GM12878 (cell line): ENCODE data around the gene PHF1. TPM values are rescaled to one million over a fixed set of nuclear protein-coding genes. Genes with fewer than 3 reads are reported as not detected.

Experiments used
- BACH1 ChIP-seq: fragments of 450-650 bp; IDR thresholded peaks from 2 replicates; pipeline ENCODE4 v1.6.1; 2017; ENCODE audit warnings: mild to moderate bottlenecking, borderline replicate concordance
- BHLHE40 ChIP-seq, 2 experiments: fragments of 450-650 bp in 1 of 2; IDR thresholded peaks; 2 replicates each; pipeline ENCODE4 v1.6.1; 2011 to 2017; ENCODE audit warnings: low read depth in 2 of 2, borderline replicate concordance in 1 of 2, improper control_type of control experiment in 1 of 2, low read length in 1 of 2, mild to moderate bottlenecking in 1 of 2
- CBFB ChIP-seq: IDR thresholded peaks from 2 replicates; pipeline ENCODE4 v1.6.1; 2016; ENCODE audit warnings: antibody characterized with exemption, low read depth
- CEBPB ChIP-seq, 2 experiments: fragments of 150-350 bp in 1 of 2; IDR thresholded peaks; 2 replicates each; pipeline ENCODE4 v1.6.1; 2012 to 2014; ENCODE audit warnings: low read depth in 2 of 2, low read length in 2 of 2, borderline replicate concordance in 1 of 2, inconsistent platforms in 1 of 2
- E2F8 ChIP-seq: fragments of 450-650 bp; IDR thresholded peaks from 2 replicates; pipeline ENCODE4 v1.6.1; 2018; ENCODE audit warnings: mild to moderate bottlenecking, low read depth, moderate library complexity; ENCODE audit not compliant: partially characterized antibody
- GATAD2B ChIP-seq: fragments of 450-650 bp; conservative IDR thresholded peaks from 2 replicates; pipeline ENCODE4 v1.6.1; 2017; ENCODE audit warnings: low read depth, mild to moderate bottlenecking, moderate library complexity
- JUNB ChIP-seq: IDR thresholded peaks from 2 replicates; pipeline ENCODE4 v1.6.1; 2016; ENCODE audit warnings: antibody characterized with exemption, mild to moderate bottlenecking
- MLLT1 ChIP-seq: fragments of 450-650 bp; IDR thresholded peaks from 2 replicates; pipeline ENCODE4 v1.6.1; 2016; ENCODE audit warnings: mild to moderate bottlenecking
- POLR2A ChIP-seq: IDR thresholded peaks from 2 replicates; pipeline ENCODE4 v1.6.1; 2011; ENCODE audit warnings: low read depth, mild to moderate bottlenecking, low read length
- REST ChIP-seq: IDR thresholded peaks from 2 replicates; pipeline ENCODE4 v1.6.1; 2012; ENCODE audit warnings: mild to moderate bottlenecking, low read depth, low read length
- SRF ChIP-seq, 2 experiments: IDR thresholded peaks; 2 replicates each; pipeline ENCODE4 v1.6.1; 2011; ENCODE audit warnings: low read depth in 2 of 2, low read length in 2 of 2, mild to moderate bottlenecking in 1 of 2, moderate library complexity in 1 of 2
- STAT3 ChIP-seq: IDR thresholded peaks from 2 replicates; pipeline ENCODE4 v1.6.1; 2011; ENCODE audit warnings: low read depth, low read length, improper control_type of control experiment
- TARDBP ChIP-seq: IDR thresholded peaks from 2 replicates; pipeline ENCODE4 v1.6.1; 2016; ENCODE audit warnings: borderline replicate concordance
- TBL1XR1 ChIP-seq: IDR thresholded peaks from 2 replicates; pipeline ENCODE4 v1.6.1; 2012; ENCODE audit warnings: low read depth, low read length, improper control_type of control experiment
- TCF12 ChIP-seq: IDR thresholded peaks from 2 replicates; pipeline ENCODE4 v1.6.1; 2011; ENCODE audit warnings: low read depth, mild to moderate bottlenecking, low read length
- WRNIP1 ChIP-seq: IDR thresholded peaks from 2 replicates; pipeline ENCODE4 v1.6.1; 2011; ENCODE audit warnings: low read depth, low read length, improper control_type of control experiment, borderline replicate concordance
- ZBED1 ChIP-seq: IDR thresholded peaks from 2 replicates; pipeline ENCODE4 v1.6.1; 2016; ENCODE audit warnings: borderline replicate concordance
- ZBTB40 ChIP-seq: fragments of 450-650 bp; IDR thresholded peaks from 2 replicates; pipeline ENCODE4 v1.6.1; 2016; ENCODE audit warnings: mild to moderate bottlenecking, moderate library complexity, borderline replicate concordance
- ZSCAN29 ChIP-seq: fragments of 450-650 bp; IDR thresholded peaks from 2 replicates; pipeline ENCODE4 v1.6.1; 2017; ENCODE audit warnings: mild to moderate bottlenecking, moderate library complexity
- polyA plus RNA-seq, 11 experiments: library from polyadenylated mRNA; depleted of rRNA in 4 of 11; unstranded in 6 of 11; stranded (reverse) in 5 of 11; fragments of >200 nt; fragmentation: Nextera tagmentation in 4 of 11; fragmentation: Illumina TruSeq in 1 of 11; extraction: Ambion mirVana in 4 of 11; extraction: Trizol in 1 of 11; gene quantifications; 1 replicate in 1 of 11; 2 replicates in 10 of 11; pipeline versions ENCODE4 v1.2.1 to v1.2.3, GENCODE V29; 2011 to 2016; ENCODE audit warnings: inconsistent platforms in 2 of 11, missing spikeins in 2 of 11, low read depth in 1 of 11
- total RNA-seq, 4 experiments: library from RNA; depleted of rRNA in 3 of 4; stranded (reverse); fragments of >200 nt in 3 of 4; fragmentation: Illumina TruSeq in 1 of 4; extraction: Trizol in 1 of 4; gene quantifications; 2 replicates each; pipeline versions ENCODE4 v1.2.1 to v1.2.3, GENCODE V29; 2013 to 2021

The PHF1 gene
- total and polyA plus RNA-seq, 10 of the 15 experiments (the other 5 are each of a cell fraction or from before 2014, with no cell fraction given) = 1.3 to 17.8 (median 6.2) TPM

- no peak for TF ChIP-seq ZBTB40
- TF ChIP-seq POLR2A = peak; percentile 63
- TF ChIP-seq CBFB = no peak
- no peak for TF ChIP-seq WRNIP1
- TF ChIP-seq GATAD2B = no peak
- no peak for TF ChIP-seq CEBPB (IDR thresholded peaks at IDR 0.05; ENCODE audit: borderline replicate concordance in 1 of 2, low read depth in 2 of 2, low read length in 2 of 2)
- TF ChIP-seq ZSCAN29 = no peak
- TF ChIP-seq TBL1XR1 = no peak
- 0 out of 2 replicates have a peak, but pooled peaks have one; percentile 27 for TF ChIP-seq BACH1
- TF ChIP-seq SRF (IDR thresholded peaks at IDR 0.05; ENCODE audit: low read depth in 2 of 2, low read length in 2 of 2) = no peak
- no peak for TF ChIP-seq REST
- no peak for TF ChIP-seq TCF12
- TF ChIP-seq JUNB = peak; percentile 94
- TF ChIP-seq TARDBP = no peak
- TF ChIP-seq MLLT1 = no peak
- no peak for TF ChIP-seq STAT3
- no peak; a peak in 1 of 4 replicates for TF ChIP-seq BHLHE40 (IDR thresholded peaks at IDR 0.05; ENCODE audit: borderline replicate concordance in 1 of 2, low read depth in 2 of 2, low read length in 1 of 2)
- TF ChIP-seq E2F8 = no peak
- TF ChIP-seq ZBED1 = peak; percentile 75; the same call in 1 of the 2 replicates
These were observed 5.7 kb downstream of the PHF1 start (continued) for GRCh38 chr6:33416386-33417127.
